Uterus (tissue), 2 donors: ENCODE measurements around the gene PRR5L.

Experiments used
- POLR2A ChIP-seq, 2 donors: fragments of 450-650 bp; IDR thresholded peaks; one replicate each; pipeline ENCODE4 v1.6.1; 2016; ENCODE audit warnings: antibody characterized with exemption in 2 of 2, mild to moderate bottlenecking in 1 of 2, moderate library complexity in 1 of 2
- TF ChIP-seq, protein P1 (sequence below), 4 experiments: fragments of 200-600 bp in 2 of 4; fragments of 450-650 bp in 2 of 4; sonication (generic) in 2 of 4; IDR thresholded peaks; one replicate each; pipeline ENCODE4 v1.5.1; 2016 to 2019; ENCODE audit warnings: antibody characterized with exemption in 4 of 4, mild to moderate bottlenecking in 2 of 4, moderate library complexity in 1 of 4

DNA sequence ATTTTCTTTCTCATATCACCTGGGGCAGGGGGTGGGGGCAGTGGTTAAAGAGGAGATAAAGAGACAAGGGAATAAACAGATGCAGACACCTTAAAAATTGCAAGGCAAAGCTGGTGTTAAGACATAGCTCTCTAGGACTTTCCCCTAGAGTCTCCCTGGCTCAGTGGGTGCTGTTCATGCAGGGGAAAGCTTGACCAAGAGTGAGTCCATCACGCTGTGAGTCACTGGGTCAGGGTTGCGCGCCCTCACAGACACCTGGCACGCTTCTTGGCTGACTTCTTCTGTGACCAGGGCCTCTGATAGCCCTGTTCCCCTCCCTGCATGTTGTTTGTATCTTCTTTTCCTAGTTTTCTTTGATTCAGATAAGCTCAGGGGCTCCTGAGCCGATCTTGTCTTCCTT is 38.7 kb upstream of the PRR5L start:
- TF ChIP-seq, protein P1, sequence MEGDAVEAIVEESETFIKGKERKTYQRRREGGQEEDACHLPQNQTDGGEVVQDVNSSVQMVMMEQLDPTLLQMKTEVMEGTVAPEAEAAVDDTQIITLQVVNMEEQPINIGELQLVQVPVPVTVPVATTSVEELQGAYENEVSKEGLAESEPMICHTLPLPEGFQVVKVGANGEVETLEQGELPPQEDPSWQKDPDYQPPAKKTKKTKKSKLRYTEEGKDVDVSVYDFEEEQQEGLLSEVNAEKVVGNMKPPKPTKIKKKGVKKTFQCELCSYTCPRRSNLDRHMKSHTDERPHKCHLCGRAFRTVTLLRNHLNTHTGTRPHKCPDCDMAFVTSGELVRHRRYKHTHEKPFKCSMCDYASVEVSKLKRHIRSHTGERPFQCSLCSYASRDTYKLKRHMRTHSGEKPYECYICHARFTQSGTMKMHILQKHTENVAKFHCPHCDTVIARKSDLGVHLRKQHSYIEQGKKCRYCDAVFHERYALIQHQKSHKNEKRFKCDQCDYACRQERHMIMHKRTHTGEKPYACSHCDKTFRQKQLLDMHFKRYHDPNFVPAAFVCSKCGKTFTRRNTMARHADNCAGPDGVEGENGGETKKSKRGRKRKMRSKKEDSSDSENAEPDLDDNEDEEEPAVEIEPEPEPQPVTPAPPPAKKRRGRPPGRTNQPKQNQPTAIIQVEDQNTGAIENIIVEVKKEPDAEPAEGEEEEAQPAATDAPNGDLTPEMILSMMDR (IDR thresholded peaks at IDR 0.05): no peak
- TF ChIP-seq POLR2A (IDR thresholded peaks at IDR 0.05): no peak
